Activated CD8-positive, alpha-beta memory T cell treated with anti-CD3 and anti-CD28 coated beads for 36 hours (primary cell): ENCODE data around the gene SLC35F4. TPM values are rescaled to one million over a fixed set of nuclear protein-coding genes. Genes with fewer than 3 reads are reported as not detected.

Source experiments
- CTCF ChIA-PET: fragments of 350-600 bp; sonication (Branson Sonifier 250); formaldehyde crosslinking; loops from one replicate; lab custom pipeline; 2021; ENCODE audit warnings: antibody characterized with exemption; lab: Charles Lee
- POLR2A ChIA-PET: fragments of 350-600 bp; sonication (Branson Sonifier 250); formaldehyde crosslinking; loops from one replicate; lab custom pipeline; 2021; ENCODE audit warnings: antibody characterized with exemption; lab: Charles Lee
- total RNA-seq, 2 experiments: library from RNA; stranded (reverse); gene quantifications; one replicate each; pipeline ENCODE4 v1.2.3, GENCODE V29; 2021

The SLC35F4 gene
- total RNA-seq, 2 experiments from 2014 or later: not detected

DNA sequence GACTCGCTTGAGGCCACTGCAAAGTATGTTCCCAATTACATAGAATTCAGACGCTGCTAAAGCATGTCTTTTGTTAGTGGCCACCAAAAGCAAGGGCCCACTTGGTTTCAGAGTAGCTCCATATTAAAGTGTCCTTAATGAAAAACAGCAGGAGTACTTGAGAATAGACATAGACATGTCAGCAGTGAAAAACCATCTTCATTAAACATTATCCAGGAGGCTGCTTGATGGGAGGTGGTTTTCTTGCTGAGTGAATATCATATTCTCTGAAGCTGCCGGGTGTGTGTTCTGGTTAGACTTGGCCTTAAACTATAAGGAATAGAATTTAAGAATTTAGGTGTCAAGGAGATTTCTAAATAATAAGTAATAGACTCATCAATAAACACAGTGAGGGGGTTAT, 292.7 kb downstream of the SLC35F4 start:
- ChIA-PET CTCF (no interaction called here), POLR2A (no interaction called here)

GRCh38 chr14:57568554-57568953, 297.3 kb downstream of the SLC35F4 start:
- CTCF ChIA-PET: interaction anchor here (0.6 kb wide), 1 partner anchor 1285 kb away, joined by 3 read pairs; no protein-coding TSS in a partner anchor
- POLR2A ChIA-PET: no interaction called here

GRCh38 chr14:57567220-57567619, 298.7 kb downstream of the SLC35F4 start:
- CTCF ChIA-PET: no interaction called here
- POLR2A ChIA-PET: no interaction called here

- POLR2A ChIA-PET: no interaction called here
Observed at GRCh38 chr14:57560681-57561080, 305.2 kb downstream of the SLC35F4 start.

DNA sequence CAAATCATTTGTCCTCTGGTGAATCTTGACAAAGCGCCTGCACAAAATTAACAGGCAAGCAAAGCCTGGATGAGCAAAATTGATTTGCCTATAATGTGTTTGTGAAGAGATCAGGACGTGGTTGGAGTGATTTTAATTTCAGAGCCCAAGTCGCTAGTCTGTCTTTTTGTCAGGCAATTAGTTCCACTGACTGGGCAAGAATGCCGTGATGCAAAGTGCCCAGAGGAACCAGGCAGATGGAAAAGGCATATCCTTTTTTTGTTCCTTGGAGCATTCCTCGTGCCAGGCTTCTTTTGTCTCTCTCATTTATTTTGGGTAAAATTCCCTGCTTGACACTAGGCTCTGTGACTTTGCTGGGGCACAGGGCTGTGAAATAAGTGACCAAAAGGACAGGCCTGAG, 306.3 kb downstream of the SLC35F4 start:
- ChIA-PET CTCF (no interaction called here), POLR2A (no interaction called here)

More at GRCh38 chr14:57560681-57561080, 305.2 kb downstream of the SLC35F4 start:
- CTCF ChIA-PET: interaction anchor here (1.0 kb wide), 1 partner anchor 232 kb away, joined by 3 read pairs; no protein-coding TSS in a partner anchor

DNA sequence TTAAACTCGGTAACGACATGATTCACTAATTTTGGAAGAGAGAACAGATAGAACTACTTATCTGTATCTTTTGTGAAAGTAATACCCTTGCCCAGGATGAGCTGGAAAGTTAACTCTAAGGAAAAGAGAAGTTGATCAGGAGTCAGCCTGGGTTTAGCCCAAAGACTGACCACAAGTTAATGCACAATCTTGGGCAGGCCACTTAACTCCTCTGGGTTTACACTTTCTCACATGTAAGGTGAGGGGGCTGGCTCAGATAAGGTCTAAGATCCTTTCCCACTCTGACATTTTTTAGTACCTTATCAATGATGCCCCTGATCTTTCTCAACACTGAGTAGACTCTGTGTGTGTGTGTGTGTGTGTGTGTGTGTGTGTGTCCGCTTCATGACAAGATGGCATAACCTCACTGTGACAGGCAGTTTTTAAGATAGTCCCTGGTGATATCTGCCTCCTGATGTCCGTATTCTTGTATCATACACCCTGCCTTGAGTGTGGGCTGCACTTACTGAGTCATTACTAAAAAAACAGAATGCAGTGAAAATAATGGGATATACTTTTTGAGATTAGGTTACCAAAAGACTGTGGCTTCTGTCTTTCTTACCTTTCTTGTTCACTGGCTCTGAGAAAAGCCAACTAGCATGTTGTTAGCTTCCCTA, 316.0 kb downstream of the SLC35F4 start:
- CTCF ChIA-PET: no interaction called here
- POLR2A ChIA-PET: no interaction called here

DNA sequence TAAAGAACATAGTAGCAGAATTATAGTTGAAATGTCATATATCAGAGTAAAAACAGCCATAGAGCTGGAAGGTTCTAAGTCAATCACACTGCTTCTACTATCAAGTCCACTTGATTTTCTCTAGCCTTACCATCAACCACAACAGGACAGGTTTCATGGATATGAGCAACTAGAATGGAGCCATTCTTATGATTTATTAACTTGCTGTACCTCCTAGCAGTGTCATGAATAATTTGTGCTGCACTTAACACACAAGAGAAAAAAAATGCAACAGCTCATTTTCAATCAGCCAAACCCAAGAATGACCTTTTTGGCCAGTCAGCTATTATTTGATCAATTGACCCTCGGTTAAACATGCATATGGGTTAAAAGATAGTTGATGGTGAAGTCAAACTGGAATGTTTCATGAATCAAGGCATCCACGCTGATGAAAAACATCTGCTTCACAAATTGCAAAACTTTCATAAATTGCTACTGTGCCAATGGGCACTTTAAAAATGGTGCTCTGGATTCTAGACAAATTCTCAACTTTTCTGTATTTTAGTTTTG, 316.8 kb downstream of the SLC35F4 start:
- ChIA-PET CTCF (no interaction called here), POLR2A (no interaction called here)

DNA sequence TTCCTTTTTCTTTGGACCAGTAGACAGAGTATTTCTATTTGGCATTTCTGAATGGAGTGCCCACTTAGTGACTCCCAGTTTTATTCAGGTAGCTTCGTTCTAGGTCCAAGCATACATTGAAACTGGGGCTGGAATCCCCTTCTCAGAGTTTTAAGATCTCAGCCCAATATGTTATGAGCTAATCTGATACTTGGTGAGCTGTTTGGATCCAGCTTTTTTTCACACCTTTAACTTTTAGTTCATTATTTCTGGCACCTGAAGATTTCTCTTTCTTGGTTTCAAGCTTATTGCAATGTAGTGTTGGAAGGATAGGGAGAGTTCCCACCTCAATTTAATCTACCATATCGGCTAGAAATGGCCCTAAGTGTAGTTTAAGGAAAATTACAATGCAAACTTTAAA, 318.8 kb downstream of the SLC35F4 start:
- ChIA-PET CTCF (no interaction called here), POLR2A (no interaction called here)

- ChIA-PET POLR2A (no interaction called here), CTCF (no interaction called here)
Observed at GRCh38 chr14:57533214-57533613, 332.7 kb downstream of the SLC35F4 start.

GRCh38 chr14:57530571-57530970, 335.3 kb downstream of the SLC35F4 start:
- ChIA-PET POLR2A (no interaction called here), CTCF (no interaction called here)

DNA sequence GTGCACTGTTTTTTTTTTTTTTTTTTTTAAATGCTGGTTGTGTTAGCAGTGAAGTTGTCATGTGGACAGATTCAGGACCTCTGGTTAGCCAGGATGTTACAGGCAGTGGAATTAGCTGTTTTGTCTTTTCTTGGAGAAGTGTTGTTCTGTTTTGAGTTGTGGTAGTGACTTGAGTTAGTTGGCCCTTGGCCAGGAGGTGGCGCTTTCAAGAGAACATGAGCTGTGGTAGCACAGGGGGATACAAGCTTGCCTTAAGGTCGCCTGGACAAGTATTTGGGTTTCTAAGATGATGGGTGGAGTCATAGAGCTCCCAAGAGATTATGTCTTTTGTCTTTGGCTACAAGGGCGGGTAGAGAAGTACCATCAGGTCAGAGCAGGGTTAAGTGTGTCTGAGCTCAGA, 338.9 kb downstream of the SLC35F4 start:
- CTCF ChIA-PET: interaction anchor here (0.7 kb wide), 1 partner anchor 63 kb away, joined by 3 read pairs; no protein-coding TSS in a partner anchor
- POLR2A ChIA-PET: no interaction called here

- ChIA-PET CTCF (no interaction called here), POLR2A (no interaction called here)
Observed at GRCh38 chr14:57519043-57519442, 346.8 kb downstream of the SLC35F4 start.
